Adrenal gland (tissue), 5 donors: Measurements from ENCODE around the gene UCHL3.

Source experiments
- CTCF ChIP-seq, 6 experiments: fragments of 450-650 bp in 4 of 6; fragments of 200-600 bp in 2 of 6; sonication (generic) in 1 of 6; IDR thresholded peaks; 1 replicate in 5 of 6; 2 replicates in 1 of 6; pipeline versions ENCODE4 v1.5.1 to v1.8.0; 2016 to 2021; ENCODE audit warnings: antibody characterized with exemption in 6 of 6, mild to moderate bottlenecking in 2 of 6, moderate library complexity in 1 of 6
- POLR2A ChIP-seq, 2 donors: fragments of 450-650 bp; IDR thresholded peaks; one replicate each; pipeline ENCODE4 v1.6.1; 2017; ENCODE audit warnings: antibody characterized with exemption in 2 of 2, mild to moderate bottlenecking in 2 of 2, moderate library complexity in 1 of 2
- donor health status: DM: no; HTN: no; CAD: no.

GRCh38 chr13:75633285-75633684 is 83.7 kb downstream of the UCHL3 start:
- no peak for TF ChIP-seq CTCF (IDR thresholded peaks at IDR 0.05)
- TF ChIP-seq POLR2A (IDR thresholded peaks at IDR 0.05) = no peak
